ENCODE results near the gene SLC6A9.

Gene SLC6A9

DNA sequence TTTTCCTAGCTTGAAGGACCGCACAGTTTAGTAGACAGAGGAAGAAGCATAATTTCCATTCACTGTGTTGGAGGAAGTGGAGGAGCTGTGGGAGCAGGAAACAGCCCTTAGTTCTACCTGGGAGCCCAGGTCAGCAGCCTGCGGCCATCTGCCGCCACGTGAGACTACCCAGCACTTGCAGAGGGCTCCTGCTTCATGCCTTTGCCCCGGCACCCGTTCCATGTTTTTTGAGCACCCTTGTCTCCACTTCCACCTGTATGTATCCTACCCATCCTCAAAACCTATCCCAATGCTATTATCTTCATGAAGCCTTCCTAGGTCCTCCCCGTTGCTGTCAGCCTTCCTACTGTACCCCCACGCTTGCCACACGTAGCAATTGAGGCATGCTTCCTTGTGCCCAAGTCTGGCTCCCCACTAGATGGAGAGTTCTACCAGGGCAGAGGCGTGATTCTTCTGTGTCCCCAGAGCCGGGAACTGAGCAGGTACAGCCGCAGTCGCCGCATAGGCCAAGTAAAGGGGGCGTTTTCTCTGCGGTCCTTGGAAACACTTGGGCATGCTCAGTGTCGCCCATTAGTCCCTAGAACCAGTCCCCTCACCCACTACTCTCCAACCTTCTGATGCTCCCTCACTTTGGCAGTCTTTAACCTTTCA is 1.9 kb downstream of the SLC6A9 start:
- DNase-seq (ENCODE audit: low read depth in 2 of 2) = no peak

DNA sequence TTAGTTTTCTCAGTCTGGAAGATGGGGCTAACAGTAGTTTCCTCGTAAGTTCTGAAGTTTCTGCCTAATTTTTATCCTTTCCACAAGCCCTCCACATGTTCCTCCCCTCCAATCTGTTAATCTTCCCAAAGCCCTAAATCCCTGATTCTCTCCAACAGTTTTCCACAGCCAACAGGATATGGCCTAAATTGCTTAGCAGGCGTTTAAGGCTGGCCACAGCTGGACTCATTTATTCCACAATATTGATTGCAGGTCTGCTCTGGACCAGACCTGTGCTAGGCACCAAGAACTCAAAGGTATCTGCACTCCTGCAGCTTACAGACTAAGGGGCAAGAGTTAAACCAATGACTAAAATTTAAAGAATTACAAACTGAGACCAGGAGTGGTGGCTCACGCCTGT is 3.9 kb downstream of the SLC6A9 start:
- DNase-seq (ENCODE audit: low read depth in 2 of 2) = no peak

DNA sequence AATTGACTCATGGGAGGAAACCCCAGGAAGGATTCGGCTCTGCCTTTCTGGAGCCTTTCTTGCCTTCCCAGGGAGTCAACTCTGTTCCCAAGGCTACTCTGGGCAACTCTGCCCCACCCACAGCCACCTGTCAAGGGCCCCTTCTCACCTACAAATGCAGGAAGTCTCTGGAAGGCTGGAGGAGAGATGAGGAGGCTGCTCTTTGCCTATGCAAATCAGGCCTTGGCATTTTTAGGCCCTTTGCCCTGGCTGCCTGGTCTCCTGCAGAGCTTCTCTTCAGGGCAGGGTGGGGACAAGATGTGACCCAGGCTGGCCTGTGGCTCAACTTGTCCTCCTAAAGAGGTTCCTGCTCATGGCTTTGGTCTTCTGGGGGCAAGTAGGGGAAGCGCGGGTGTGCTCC is 5.4 kb downstream of the SLC6A9 start:
- DNase-seq (ENCODE audit: low read depth in 2 of 2) = no peak

GRCh38 chr1:44024903-44025525 is 6.2 kb downstream of the SLC6A9 start:
- no peak for DNase-seq (ENCODE audit: low read depth in 2 of 2)

DNA sequence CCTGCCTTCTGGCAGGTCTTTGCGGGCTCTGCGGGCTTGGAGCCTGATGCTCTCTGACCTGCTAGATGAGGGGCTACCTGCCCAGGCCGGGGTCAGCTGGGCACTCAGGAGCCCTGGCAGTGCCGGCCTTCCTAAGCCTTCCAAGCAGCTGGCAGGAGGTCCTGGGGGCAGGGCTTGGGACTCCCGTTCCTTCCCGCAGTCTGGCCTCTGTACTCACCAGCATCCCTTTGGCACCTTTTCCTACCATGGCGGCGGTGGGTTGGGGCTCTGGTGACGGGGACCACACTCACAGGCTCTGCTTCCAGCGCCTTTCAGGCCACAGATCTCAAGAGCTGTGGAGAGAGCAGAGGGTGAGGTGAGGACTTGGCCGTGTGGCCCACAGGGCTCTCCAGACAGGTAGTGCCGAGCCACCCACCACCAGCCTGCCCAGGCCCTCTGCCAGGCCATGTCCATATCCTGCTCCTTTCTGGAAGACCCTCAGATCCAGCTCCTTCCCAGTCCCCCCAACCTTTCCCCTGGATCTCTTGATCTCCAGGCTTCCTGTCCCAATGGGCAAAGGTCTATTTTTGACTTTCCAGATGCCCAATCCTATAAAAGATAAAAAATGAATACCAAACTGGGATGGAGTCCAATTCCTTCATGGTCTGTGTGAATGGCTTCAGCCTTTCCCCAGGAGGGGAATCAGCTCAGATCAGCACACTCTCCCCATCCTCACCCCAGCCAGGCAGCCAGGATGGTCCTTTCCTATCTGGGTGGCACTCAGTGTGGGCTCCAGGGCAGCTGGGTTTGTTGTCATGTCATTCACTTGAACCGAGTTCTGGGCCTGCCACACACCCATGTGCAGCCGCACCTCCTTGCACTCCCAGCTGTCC is 7.0 kb downstream of the SLC6A9 start:
- DNase-seq (ENCODE audit: low read depth in 2 of 2) = no peak

DNA sequence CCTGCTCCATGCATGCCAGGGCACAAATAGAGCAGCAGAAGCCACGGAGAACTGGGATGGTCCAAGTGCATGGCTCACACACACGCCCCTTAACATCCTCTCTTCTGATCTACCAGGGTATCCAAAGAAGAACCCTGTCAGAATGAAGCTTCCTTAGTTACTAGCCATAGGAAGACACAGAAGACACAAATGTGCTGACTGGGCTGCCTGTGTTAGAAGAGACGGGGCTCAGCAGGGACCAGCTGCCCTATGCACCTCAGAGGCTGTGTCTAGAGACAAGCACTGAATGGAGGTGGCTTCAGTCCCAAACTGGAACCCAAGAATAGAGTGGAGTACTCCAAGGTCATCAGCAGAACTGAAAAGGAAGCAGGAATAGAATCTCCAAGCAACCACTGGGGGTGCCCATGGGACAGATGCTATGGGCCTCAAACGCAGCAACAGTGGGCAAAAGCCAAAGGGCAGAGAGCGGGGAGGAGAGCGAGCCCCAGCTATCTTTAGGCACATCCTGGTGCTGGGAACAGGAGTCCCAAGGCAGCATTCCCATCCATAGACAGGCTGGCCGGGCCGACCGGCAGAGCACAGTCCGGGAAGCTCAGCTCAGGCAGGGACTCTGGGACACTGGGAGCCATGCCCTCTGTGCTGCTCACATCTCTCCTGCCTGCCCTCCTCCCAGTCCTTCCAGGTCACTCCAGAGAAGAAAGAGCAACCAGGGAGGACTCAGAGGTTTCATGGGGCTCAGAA is 9.5 kb downstream of the SLC6A9 start:
- DNase-seq (ENCODE audit: low read depth in 2 of 2) = no peak

DNA sequence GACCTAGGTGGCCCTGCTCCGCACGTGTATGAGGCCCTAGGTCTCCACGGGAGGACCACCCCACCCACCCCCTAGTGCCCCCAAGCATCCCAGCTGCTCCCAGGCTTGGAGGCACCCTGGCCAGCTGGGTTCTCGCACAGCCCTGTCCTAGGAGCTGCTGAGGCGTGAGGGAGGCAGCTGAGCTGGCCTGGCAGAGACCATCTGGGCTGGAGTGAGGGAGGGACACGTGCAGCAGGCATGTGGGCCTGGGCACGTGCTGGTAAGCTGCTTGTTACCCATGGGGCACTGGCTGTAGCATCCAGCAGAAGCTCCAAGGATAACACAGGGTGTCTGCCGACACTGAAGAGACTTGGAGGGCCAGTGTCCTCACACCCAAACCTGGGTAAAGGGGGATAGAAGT is 10.1 kb downstream of the SLC6A9 start:
- DNase-seq (ENCODE audit: low read depth in 2 of 2) = no peak

DNA sequence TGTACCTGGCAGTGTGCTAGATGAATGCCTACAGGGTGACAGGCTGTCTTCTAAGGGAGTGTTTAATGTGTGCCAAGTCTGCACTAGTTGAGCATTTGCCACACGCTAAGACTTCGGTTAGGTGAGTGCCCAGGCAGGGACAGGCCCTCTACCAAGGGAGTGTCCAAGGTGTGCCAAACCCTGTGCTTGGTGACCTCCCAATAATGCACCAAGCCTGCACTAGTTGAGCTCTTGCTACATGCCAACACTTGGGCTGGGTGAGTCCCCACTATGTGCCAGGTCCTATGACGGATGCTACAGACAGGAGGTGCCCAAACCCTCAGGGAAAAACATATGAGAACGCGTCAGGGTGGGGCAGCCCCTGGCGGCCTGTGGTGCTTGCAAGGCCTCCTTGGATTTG is 10.8 kb downstream of the SLC6A9 start:
- no peak for DNase-seq (ENCODE audit: low read depth in 2 of 2)

GRCh38 chr1:44019466-44019948 is 11.8 kb downstream of the SLC6A9 start:
- DNase-seq (ENCODE audit: low read depth in 2 of 2) = no peak

DNA sequence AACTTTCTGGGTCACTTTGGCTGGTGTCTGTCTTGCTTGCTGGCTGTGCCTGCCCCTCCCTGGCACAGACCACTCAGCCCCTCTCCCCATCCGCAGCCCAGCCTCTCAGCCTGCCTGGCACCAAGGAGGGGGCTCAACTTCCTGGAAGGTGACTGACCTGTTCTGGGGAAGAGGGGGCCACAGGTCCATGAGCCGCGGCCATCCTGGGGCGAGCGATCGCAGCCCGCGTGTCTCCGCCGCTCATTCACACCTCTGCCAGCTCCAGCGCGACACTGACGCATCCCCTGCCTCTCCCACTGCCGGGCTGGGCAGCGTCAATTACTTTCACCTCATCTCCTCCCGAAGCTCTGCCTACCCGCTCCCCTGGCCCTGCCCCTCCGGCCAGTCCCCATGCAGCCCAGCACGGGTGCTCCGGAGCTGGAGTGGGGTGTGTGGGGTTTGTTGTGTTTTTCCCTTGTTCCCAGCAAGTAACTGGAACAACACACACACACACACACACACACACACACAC is 14.3 kb downstream of the SLC6A9 start:
- no peak for DNase-seq (ENCODE audit: low read depth in 2 of 2)

- no peak for DNase-seq (ENCODE audit: low read depth in 2 of 2)
Measured at GRCh38 chr1:44016041-44016889, 15.0 kb downstream of the SLC6A9 start.

GRCh38 chr1:44015206-44015605 is 16.1 kb downstream of the SLC6A9 start:
- no peak for DNase-seq (ENCODE audit: low read depth in 2 of 2)

DNA sequence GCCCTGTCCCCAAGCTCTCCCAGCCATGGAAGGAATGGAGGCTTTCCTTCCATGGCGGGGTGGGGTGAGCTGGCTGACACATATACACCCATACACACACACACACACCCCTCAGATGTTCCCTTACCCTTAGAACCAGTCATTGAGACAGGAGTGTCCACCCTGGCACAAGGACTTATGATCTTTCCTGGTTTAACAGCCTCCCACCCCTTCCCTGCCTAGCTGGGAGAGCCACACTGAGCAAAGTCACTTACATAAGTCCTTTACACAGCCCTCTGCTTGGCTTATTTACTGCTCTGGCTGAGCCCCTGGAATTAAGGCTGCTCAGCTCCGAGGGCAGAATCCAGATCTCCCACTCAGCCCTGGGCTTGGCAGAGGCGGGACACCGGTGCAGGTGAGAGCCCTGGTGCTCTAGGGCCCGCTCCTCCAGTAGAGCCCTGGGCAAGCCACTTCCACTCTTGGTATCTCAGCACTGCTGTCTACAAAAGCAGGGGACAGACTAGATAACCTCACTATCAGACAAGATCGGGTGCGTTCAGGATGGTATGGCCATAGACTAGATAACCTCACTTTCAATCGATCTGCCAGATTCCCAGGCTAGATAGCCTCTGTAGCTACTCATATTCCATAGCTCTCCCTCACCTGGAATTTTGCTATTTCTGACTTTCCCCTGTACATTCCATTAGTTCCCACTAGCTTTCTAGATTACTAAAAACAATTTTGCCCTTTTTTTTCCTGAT is 16.7 kb downstream of the SLC6A9 start:
- no peak for DNase-seq (ENCODE audit: low read depth in 2 of 2)

- DNase-seq (ENCODE audit: low read depth in 2 of 2) = no peak
Measured at GRCh38 chr1:44013949-44014348, 17.3 kb downstream of the SLC6A9 start.

GRCh38 chr1:44012941-44013609 is 18.2 kb downstream of the SLC6A9 start:
- no peak for DNase-seq (ENCODE audit: low read depth in 2 of 2)

DNA sequence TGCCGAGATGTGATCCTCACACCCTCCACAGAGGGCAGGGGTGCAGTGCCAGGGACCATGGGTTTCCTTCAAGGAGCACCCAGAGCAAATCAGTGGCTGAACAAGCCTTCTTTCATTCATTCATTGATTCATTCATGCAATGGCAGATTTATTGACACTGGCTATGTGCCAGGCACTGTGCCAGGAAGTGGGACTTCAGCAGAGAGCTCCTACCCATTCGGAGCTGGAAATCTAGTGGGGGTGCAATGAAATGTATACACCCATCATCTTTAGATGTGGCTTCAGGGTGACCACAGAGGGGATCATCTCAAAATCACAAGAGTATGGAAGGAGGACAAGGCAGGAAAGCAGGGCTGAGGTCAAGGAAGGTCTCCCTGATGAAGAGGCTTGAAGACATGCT is 18.9 kb downstream of the SLC6A9 start:
- no peak for DNase-seq (ENCODE audit: low read depth in 2 of 2)

DNA sequence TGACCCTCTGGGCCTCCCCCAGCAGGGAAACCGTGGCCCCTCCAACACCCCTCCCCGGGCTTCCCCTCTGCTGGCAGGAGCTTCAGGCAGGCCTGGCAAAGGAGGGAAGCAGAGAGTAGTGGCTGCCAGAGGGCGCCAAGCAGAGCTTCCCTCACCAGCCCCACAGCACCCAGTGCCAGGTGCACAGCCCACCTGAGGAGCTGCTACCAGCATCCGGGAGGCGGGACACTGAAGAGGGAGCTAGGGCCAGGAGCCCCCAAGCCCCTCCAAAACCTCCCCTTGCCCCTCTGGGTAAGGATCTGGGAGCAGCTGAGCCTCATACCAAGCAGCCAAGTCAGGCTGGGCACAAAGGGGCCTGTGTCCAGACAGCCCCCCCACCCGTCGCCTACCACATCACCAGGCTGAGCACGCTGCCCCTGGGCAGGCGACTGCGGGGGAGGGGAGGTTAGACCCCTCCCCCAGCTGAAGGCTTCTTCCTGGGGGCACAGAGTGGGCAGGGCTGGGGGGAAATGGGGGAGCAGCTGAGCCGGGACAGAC is 20.3 kb downstream of the SLC6A9 start:
- no peak for DNase-seq (ENCODE audit: low read depth in 2 of 2)

- DNase-seq (ENCODE audit: low read depth in 2 of 2) = no peak
Measured at GRCh38 chr1:44008259-44008658, 23.0 kb downstream of the SLC6A9 start.

DNA sequence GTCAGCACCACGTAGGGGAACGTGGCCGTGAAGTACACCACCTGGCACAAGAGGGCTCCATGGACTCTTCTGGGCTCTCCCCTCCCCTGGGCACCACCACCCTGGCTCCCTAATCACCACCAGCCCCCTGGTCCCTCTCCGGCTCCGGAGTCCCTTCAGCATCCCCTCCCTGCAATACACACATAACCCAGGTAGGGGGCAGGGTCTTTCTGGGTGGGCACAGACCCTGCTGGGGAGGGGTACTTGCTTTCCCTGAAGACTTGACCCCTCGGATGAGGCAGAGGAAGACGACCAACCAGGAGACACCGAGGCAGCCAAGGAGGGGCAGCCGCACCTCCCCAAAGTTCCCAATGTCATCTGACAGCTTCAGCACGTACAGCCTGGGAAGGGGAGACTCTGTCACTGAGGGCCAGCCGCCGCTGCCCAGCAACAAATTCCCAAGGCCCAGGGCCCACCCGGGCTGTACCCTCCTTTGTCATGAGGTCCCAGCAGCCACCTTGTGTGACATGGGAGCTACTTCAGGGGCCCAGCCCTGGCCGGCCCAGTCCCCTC is 28.6 kb downstream of the SLC6A9 start:
- DNase-seq (ENCODE audit: low read depth in 2 of 2) = no peak
